HCT116 (cell line): ENCODE data around the gene FOXN3.

Experiments
- EGR1 ChIP-seq: IDR thresholded peaks from 2 replicates; pipeline ENCODE4 v1.6.1; 2012; ENCODE audit warnings: low read depth
- EZH2 ChIP-seq: fragments of 200-600 bp; sonication (generic); IDR thresholded peaks from 2 replicates; pipeline ENCODE4 v1.6.1; 2017; ENCODE audit warnings: antibody characterized with exemption, mixed run types
- EZH2phosphoT487 ChIP-seq: fragments of 200-600 bp; IDR thresholded peaks from 2 replicates; pipeline ENCODE4 v1.6.1; 2018; ENCODE audit warnings: antibody characterized with exemption, borderline replicate concordance
- POLR2A ChIP-seq: IDR thresholded peaks from 2 replicates; pipeline ENCODE4 v1.7.0; 2011; ENCODE audit warnings: borderline replicate concordance; ENCODE audit not compliant: insufficient read depth, insufficient read length; ENCODE audit errors: extremely low read depth
- POLR2AphosphoS5 ChIP-seq: IDR thresholded peaks from 2 replicates; pipeline ENCODE4 v1.6.1; 2011; ENCODE audit warnings: mild to moderate bottlenecking, low read depth, low read length, moderate library complexity
- RAD21 ChIP-seq: IDR thresholded peaks from 2 replicates; pipeline ENCODE4 v1.6.1; 2012; ENCODE audit warnings: low read depth, mild to moderate bottlenecking
- SIN3A ChIP-seq: IDR thresholded peaks from 2 replicates; pipeline ENCODE4 v1.6.1; 2012; ENCODE audit warnings: low read depth
- SP1 ChIP-seq: IDR thresholded peaks from 2 replicates; pipeline ENCODE4 v1.6.1; 2012; ENCODE audit warnings: low read depth
- SRF ChIP-seq: IDR thresholded peaks from 2 replicates; pipeline ENCODE4 v1.6.1; 2012; ENCODE audit warnings: low read depth
- TCF7L2 ChIP-seq: IDR thresholded peaks from 2 replicates; pipeline ENCODE4 v1.7.0; 2011; ENCODE audit warnings: borderline replicate concordance, inconsistent platforms; ENCODE audit not compliant: insufficient read depth, insufficient read length; ENCODE audit errors: extremely low read depth
- ZNF274 ChIP-seq: fragments of 200-500 bp; sonication (Bioruptor generic); IDR thresholded peaks from 2 replicates; pipeline ENCODE4 v1.6.1; 2014; ENCODE audit warnings: mild to moderate bottlenecking, low read depth, low read length, inconsistent platforms
- TF ChIP-seq, protein P1 (sequence below), 3 experiments: fragments of 200-600 bp in 1 of 3; sonication (generic) in 1 of 3; IDR thresholded peaks in 2 of 3; conservative IDR thresholded peaks in 1 of 3; 2 replicates each; pipeline ENCODE4 v1.5.1; 2012 to 2017; ENCODE audit warnings: low read depth in 2 of 3, low read length in 2 of 3, antibody characterized with exemption in 1 of 3, borderline replicate concordance in 1 of 3, control low read depth in 1 of 3, mild to moderate bottlenecking in 1 of 3, mixed read lengths in 1 of 3, mixed run types in 1 of 3, moderate library complexity in 1 of 3; ENCODE audit not compliant: insufficient read depth in 1 of 3
- TF ChIP-seq, protein P2 (sequence below): IDR thresholded peaks from 2 replicates; pipeline ENCODE4 v1.6.1; 2012

DNA sequence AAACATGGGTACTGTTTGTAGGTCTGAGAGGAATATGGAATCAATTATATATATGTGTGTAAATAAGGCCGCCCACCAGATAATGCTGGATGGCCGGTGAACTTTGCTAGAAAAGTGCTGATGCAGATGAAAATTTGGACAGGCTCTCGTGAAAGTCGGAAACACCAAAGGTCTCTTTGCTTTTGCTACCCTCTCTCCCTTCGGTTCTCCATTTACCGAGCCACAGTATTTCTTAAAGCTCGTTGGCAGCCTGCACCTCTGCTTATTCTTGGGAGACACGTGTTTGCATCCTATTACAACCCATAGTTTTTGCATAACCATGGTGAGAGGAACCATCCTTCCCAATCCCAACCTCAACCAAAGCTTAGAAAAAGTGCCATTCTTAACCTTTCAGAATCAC lies 109.6 kb downstream of the FOXN3 start:
- TF ChIP-seq EZH2 (no peak), EGR1 (no peak), POLR2AphosphoS5 (no peak), SIN3A (no peak), POLR2A (no peak), SP1 (no peak), RAD21 (no peak), SRF (no peak), TCF7L2 (no peak), EZH2phosphoT487 (no peak), ZNF274 (no peak)
- TF ChIP-seq, protein P1, sequence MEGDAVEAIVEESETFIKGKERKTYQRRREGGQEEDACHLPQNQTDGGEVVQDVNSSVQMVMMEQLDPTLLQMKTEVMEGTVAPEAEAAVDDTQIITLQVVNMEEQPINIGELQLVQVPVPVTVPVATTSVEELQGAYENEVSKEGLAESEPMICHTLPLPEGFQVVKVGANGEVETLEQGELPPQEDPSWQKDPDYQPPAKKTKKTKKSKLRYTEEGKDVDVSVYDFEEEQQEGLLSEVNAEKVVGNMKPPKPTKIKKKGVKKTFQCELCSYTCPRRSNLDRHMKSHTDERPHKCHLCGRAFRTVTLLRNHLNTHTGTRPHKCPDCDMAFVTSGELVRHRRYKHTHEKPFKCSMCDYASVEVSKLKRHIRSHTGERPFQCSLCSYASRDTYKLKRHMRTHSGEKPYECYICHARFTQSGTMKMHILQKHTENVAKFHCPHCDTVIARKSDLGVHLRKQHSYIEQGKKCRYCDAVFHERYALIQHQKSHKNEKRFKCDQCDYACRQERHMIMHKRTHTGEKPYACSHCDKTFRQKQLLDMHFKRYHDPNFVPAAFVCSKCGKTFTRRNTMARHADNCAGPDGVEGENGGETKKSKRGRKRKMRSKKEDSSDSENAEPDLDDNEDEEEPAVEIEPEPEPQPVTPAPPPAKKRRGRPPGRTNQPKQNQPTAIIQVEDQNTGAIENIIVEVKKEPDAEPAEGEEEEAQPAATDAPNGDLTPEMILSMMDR (IDR thresholded peaks at IDR 0.05 in 2 of 3, conservative IDR thresholded peaks at IDR 0.05 in 1 of 3; ENCODE audit: borderline replicate concordance in 1 of 3, insufficient read depth in 1 of 3, low read depth in 2 of 3, low read length in 2 of 3), result no peak
- TF ChIP-seq, protein P2, sequence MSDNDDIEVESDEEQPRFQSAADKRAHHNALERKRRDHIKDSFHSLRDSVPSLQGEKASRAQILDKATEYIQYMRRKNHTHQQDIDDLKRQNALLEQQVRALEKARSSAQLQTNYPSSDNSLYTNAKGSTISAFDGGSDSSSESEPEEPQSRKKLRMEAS, result no peak
